ENCODE measurements around the gene SPAG16.

Gene SPAG16

DNA sequence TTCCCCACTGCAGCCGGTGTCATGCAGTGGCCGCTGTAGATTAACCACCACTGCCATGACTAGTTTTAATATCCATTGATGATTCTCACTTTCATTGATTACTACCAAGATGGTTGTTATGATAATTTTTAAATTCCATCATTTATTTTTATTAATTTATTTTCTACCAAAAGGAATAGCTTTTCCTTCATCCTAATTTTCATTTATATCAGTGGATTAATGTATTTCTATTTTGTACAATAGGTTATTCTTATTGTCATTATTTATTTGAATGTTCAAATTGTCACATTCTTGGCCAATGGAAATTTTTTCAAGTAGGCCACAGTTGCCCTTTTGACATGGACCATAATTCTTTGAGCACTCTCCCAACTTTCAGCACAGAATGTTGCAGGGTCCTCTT is 751.7 kb downstream of the SPAG16 start:
- Histone ChIP-seq H3K27ac (ENCODE audit: low read depth, low read length, poor library complexity, severe bottlenecking) (no peak overlapping the region), H3K79me2 (ENCODE audit: insufficient read depth, low read length) (no peaks in the 10 kb centered on the region), H3K4me3 (ENCODE audit: low read depth, low read length, poor library complexity, severe bottlenecking) (no peak overlapping the region), H4K20me1 (ENCODE audit: insufficient read depth, low read length) (no peaks in the 10 kb centered on the region), H3K4me1 (ENCODE audit: insufficient read depth, low read length, severe bottlenecking) (no peaks in the 10 kb centered on the region), H3K9me2 (ENCODE audit: low read depth, low read length) (no peaks in the 10 kb centered on the region), H3K9me3 (ENCODE audit: low read length) (no peaks in the 10 kb centered on the region), H3K4me2 (ENCODE audit: low read length) (no peak overlapping the region), H3K9ac (ENCODE audit: low read length) (no peak overlapping the region), H3K27me3 (ENCODE audit: insufficient read depth, low read length) (no peaks in the 10 kb centered on the region), H2AFZ (ENCODE audit: low read length) (no peak overlapping the region), H3K36me3 (ENCODE audit: insufficient read depth, low read length) (no peaks in the 10 kb centered on the region), H3F3A (ENCODE audit: insufficient read depth, low read length) (no peaks in the 10 kb centered on the region)
- TF ChIP-seq, protein P1, sequence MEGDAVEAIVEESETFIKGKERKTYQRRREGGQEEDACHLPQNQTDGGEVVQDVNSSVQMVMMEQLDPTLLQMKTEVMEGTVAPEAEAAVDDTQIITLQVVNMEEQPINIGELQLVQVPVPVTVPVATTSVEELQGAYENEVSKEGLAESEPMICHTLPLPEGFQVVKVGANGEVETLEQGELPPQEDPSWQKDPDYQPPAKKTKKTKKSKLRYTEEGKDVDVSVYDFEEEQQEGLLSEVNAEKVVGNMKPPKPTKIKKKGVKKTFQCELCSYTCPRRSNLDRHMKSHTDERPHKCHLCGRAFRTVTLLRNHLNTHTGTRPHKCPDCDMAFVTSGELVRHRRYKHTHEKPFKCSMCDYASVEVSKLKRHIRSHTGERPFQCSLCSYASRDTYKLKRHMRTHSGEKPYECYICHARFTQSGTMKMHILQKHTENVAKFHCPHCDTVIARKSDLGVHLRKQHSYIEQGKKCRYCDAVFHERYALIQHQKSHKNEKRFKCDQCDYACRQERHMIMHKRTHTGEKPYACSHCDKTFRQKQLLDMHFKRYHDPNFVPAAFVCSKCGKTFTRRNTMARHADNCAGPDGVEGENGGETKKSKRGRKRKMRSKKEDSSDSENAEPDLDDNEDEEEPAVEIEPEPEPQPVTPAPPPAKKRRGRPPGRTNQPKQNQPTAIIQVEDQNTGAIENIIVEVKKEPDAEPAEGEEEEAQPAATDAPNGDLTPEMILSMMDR (IDR thresholded peaks at IDR 0.05; ENCODE audit: low read length), result no peak
- TF ChIP-seq EZH2 (IDR thresholded peaks at IDR 0.05; ENCODE audit: borderline replicate concordance, low read length), result no peak

DNA sequence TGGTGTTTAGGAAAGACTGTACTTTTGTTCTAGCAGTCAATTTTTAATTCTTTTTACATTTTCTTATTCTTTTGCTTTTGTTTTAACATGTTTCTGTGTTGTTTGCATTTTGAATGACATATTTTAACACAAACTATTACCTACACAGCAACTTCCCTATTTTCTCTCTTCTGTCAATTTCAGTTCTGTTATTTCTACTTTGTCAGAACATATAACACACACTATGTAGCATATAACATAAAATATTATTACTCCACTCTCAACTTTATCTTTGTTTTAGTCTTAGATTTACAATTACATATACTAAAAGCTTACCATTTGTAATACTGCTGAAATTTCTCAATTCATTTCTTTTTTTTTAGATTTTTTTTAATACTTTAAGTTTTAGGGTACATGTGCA is 753.9 kb downstream of the SPAG16 start:
- H3F3A ChIP-seq (ENCODE audit: insufficient read depth, low read length), result no peaks in the 10 kb centered on the region
- no peak overlapping the region for H3K4me3 ChIP-seq (ENCODE audit: low read depth, low read length, poor library complexity, severe bottlenecking)
- no peak overlapping the region for H3K9ac ChIP-seq (ENCODE audit: low read length)
- no peaks in the 10 kb centered on the region for H3K36me3 ChIP-seq (ENCODE audit: insufficient read depth, low read length)
- H3K9me2 ChIP-seq (ENCODE audit: low read depth, low read length), result no peaks in the 10 kb centered on the region
- no peaks in the 10 kb centered on the region for H3K4me1 ChIP-seq (ENCODE audit: insufficient read depth, low read length, severe bottlenecking)
- H3K27ac ChIP-seq (ENCODE audit: low read depth, low read length, poor library complexity, severe bottlenecking), result no peak overlapping the region
- H2AFZ ChIP-seq (ENCODE audit: low read length), result no peak overlapping the region
- H3K79me2 ChIP-seq (ENCODE audit: insufficient read depth, low read length), result no peaks in the 10 kb centered on the region
- H3K9me3 ChIP-seq (ENCODE audit: low read length), result no peaks in the 10 kb centered on the region
- TF ChIP-seq EZH2 (IDR thresholded peaks at IDR 0.05; ENCODE audit: borderline replicate concordance, low read length), result no peak
- TF ChIP-seq, protein P1 (IDR thresholded peaks at IDR 0.05; ENCODE audit: low read length), result no peak
- H4K20me1 ChIP-seq (ENCODE audit: insufficient read depth, low read length), result no peaks in the 10 kb centered on the region
- H3K27me3 ChIP-seq (ENCODE audit: insufficient read depth, low read length), result no peaks in the 10 kb centered on the region
- H3K4me2 ChIP-seq (ENCODE audit: low read length), result no peak overlapping the region

DNA sequence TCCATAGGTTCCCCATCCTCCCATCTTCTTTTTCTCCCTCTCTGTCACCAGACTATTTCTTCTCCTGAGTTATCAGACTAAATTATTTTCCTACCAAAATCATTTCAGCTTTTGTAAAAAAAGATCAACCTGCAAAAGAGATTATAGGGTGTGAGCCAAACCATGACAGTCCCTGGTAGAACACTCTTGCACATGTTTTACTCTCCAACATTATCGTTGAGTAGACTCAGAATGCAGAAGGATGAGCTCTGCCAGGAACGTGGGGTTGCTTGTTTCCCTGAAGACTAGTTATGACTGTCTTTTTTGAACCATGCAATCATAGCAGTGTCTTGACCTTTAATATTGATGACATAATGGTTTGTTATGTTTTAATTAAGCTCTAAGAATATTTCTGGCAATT is 766.5 kb downstream of the SPAG16 start:
- Histone ChIP-seq H3F3A (ENCODE audit: insufficient read depth, low read length) (no peaks in the 10 kb centered on the region), H3K4me3 (ENCODE audit: low read depth, low read length, poor library complexity, severe bottlenecking) (no peak overlapping the region), H3K27me3 (ENCODE audit: insufficient read depth, low read length) (no peaks in the 10 kb centered on the region), H3K36me3 (ENCODE audit: insufficient read depth, low read length) (no peaks in the 10 kb centered on the region), H2AFZ (ENCODE audit: low read length) (no peak overlapping the region), H3K4me2 (ENCODE audit: low read length) (no peak overlapping the region), H4K20me1 (ENCODE audit: insufficient read depth, low read length) (no peaks in the 10 kb centered on the region), H3K27ac (ENCODE audit: low read depth, low read length, poor library complexity, severe bottlenecking) (no peak overlapping the region), H3K9me3 (ENCODE audit: low read length) (no peaks in the 10 kb centered on the region), H3K9me2 (ENCODE audit: low read depth, low read length) (no peaks in the 10 kb centered on the region), H3K9ac (ENCODE audit: low read length) (no peak overlapping the region), H3K79me2 (ENCODE audit: insufficient read depth, low read length) (no peaks in the 10 kb centered on the region), H3K4me1 (ENCODE audit: insufficient read depth, low read length, severe bottlenecking) (no peaks in the 10 kb centered on the region)
- TF ChIP-seq, protein P1 (IDR thresholded peaks at IDR 0.05; ENCODE audit: low read length), result no peak
- TF ChIP-seq EZH2 (IDR thresholded peaks at IDR 0.05; ENCODE audit: borderline replicate concordance, low read length), result no peak

Data from OCI-LY1 (cell line).